ENCODE data around the gene TOPBP1.

- TF ChIP-seq CTCF (IDR thresholded peaks at IDR 0.05): no peak
- no peak for TF ChIP-seq POLR2A (IDR thresholded peaks at IDR 0.05; ENCODE audit: low read depth)
These were observed 73.7 kb downstream of the TOPBP1 start for GRCh38 chr3:133588035-133588434.

Measured in esophagus muscularis mucosa (tissue), 3 donors.